Sigmoid colon (tissue), 7 donors: ENCODE results near the gene CTAGE9. TPM values are rescaled to one million over a fixed set of nuclear protein-coding genes. Genes with fewer than 3 reads are reported as not detected.

Experiments used
- DNase-seq: peaks from one replicate; pipeline ENCODE4 v3.0.0-alpha.2; 2019
- H3K27ac ChIP-seq, 4 donors: fragments of 200-600 bp; sonication (generic); one replicate each; pipeline ENCODE4 v1.5.1; 2016 to 2019; ENCODE audit warnings: mild to moderate bottlenecking in 1 of 4
- H3K27me3 ChIP-seq, 3 donors: fragments of 200-600 bp; sonication (generic); one replicate each; pipeline ENCODE4 v1.5.1; 2019; ENCODE audit warnings: mild to moderate bottlenecking in 1 of 3
- H3K36me3 ChIP-seq, 4 donors: fragments of 200-600 bp; sonication (generic); one replicate each; pipeline ENCODE4 v1.5.1; 2016 to 2019
- H3K4me1 ChIP-seq, 4 donors: fragments of 200-600 bp; sonication (generic); one replicate each; pipeline ENCODE4 v1.5.1; 2017 to 2019
- H3K4me3 ChIP-seq, 4 donors: fragments of 200-600 bp; sonication (generic); one replicate each; pipeline ENCODE4 v1.5.1; 2017 to 2019; ENCODE audit warnings: mild to moderate bottlenecking in 2 of 4, moderate library complexity in 1 of 4
- H3K9me3 ChIP-seq, 4 donors: fragments of 200-600 bp in 3 of 4; sonication (generic) in 3 of 4; one replicate each; pipeline versions ENCODE4 v1.5.1 to v1.6.1; 2013 to 2019
- EP300 ChIP-seq, 4 donors: sonication (generic); formaldehyde crosslinking; IDR thresholded peaks; one replicate each; pipeline ENCODE4 v1.6.1; 2017; ENCODE audit warnings: antibody characterized with exemption in 4 of 4
- POLR2A ChIP-seq, 2 donors: fragments of 450-650 bp; IDR thresholded peaks; one replicate each; pipeline ENCODE4 v1.6.1; 2016; ENCODE audit warnings: antibody characterized with exemption in 2 of 2, mild to moderate bottlenecking in 2 of 2, moderate library complexity in 2 of 2
- POLR2AphosphoS5 ChIP-seq, 4 donors: sonication (generic); formaldehyde crosslinking; IDR thresholded peaks; one replicate each; pipeline ENCODE4 v1.6.1; 2017; ENCODE audit warnings: antibody characterized with exemption in 4 of 4
- WGBS, 2 donors: extraction: QIAGEN DNeasy Blood & Tissue Kit; methylation state at CpG; one replicate each; pipeline ENCODE4 v1.1.7; 2013; 5-methylcytosine and 5-hydroxymethylcytosine counted together
- intact Hi-C: fragments of 100-400 bp; cut with DNase I; formaldehyde crosslinking; loops from one replicate; pipeline ENCODE4 v1.15.1; 2023
- polyA plus RNA-seq, 3 donors: library from polyadenylated mRNA; stranded (reverse); fragments of 200-250 nt; gene quantifications; one replicate each; pipeline ENCODE4 v1.2.3, GENCODE V29; 2013
- total RNA-seq, 4 donors: library from RNA; depleted of rRNA; stranded (reverse); fragments of >200 nt; gene quantifications; one replicate each; pipeline ENCODE4 v1.1.0, GENCODE V29; 2016
- TF ChIP-seq, protein P1 (sequence below), 4 experiments: fragments of 450-650 bp in 3 of 4; fragments of 200-600 bp in 1 of 4; IDR thresholded peaks; one replicate each; pipeline ENCODE4 v1.5.1; 2016 to 2019; ENCODE audit warnings: antibody characterized with exemption in 4 of 4, mild to moderate bottlenecking in 3 of 4, moderate library complexity in 2 of 4
- donor health status: healthy with polysubstance abuse.
- donor health status: Bipolar disorder and iron deficiency.
- donor health status: healthy.

Gene CTAGE9
- total and polyA plus RNA-seq, 7 donors: not detected

DNA sequence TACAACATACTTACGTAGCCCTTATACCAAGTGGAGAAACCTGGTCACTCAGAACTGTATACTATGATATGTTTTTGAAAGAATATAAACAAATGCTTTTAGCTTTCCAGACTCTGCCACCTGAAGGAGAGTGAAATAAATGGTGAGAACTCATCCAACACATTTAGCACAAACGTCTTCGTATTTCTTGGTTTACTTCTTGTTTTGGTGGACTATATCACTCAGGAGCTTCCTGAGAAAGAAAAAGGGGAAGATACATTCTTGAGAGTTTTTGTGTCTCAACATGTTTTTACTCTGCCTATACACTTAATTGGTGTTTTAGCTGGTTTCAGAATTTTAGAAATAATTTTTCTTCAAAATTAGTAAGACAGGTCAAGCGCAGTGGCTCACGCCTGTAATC lies 19.4 kb upstream of the CTAGE9 start:
- H3K4me1 ChIP-seq: no peaks in the 10 kb centered on the region
- DNase-seq: no peak
- peaks cover 0 to 3% (median 0%) of the 10 kb centered on the region in 4 donors for H3K9me3 ChIP-seq
- TF ChIP-seq POLR2AphosphoS5 (IDR thresholded peaks at IDR 0.05) (no peak), POLR2A (IDR thresholded peaks at IDR 0.05) (no peak), EP300 (IDR thresholded peaks at IDR 0.05) (no peak)
- TF ChIP-seq, protein P1, sequence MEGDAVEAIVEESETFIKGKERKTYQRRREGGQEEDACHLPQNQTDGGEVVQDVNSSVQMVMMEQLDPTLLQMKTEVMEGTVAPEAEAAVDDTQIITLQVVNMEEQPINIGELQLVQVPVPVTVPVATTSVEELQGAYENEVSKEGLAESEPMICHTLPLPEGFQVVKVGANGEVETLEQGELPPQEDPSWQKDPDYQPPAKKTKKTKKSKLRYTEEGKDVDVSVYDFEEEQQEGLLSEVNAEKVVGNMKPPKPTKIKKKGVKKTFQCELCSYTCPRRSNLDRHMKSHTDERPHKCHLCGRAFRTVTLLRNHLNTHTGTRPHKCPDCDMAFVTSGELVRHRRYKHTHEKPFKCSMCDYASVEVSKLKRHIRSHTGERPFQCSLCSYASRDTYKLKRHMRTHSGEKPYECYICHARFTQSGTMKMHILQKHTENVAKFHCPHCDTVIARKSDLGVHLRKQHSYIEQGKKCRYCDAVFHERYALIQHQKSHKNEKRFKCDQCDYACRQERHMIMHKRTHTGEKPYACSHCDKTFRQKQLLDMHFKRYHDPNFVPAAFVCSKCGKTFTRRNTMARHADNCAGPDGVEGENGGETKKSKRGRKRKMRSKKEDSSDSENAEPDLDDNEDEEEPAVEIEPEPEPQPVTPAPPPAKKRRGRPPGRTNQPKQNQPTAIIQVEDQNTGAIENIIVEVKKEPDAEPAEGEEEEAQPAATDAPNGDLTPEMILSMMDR (IDR thresholded peaks at IDR 0.05): no peak
- no peak overlapping the region for H3K4me3 ChIP-seq
- 71 to 79% methylated on average over 5 of the region's 5 CpGs for WGBS, 2 donors
- intact Hi-C loops: no loop called here
- no peaks in the 10 kb centered on the region for H3K27me3 ChIP-seq
- H3K27ac ChIP-seq: no peak overlapping the region
- no peaks in the 10 kb centered on the region for H3K36me3 ChIP-seq

DNA sequence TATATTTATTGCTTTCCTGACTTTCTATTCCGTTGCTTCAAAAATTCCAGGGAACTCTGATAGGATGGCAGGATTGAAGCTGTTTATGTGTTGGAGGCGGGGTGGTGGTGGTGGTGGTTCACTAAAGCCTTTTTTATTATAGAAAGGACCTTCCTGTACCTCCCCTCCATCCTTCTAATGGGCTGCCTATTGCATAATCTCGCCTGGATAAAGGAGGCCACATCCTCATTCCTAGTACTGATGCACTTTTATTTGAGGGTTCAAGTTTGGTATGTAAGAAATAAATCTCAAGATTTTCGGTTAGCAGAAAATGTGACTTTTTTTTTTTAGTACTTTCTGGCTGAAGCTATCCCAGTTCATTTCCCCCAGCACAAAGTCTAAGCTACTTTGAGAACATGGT lies 18.7 kb upstream of the CTAGE9 start:
- 72 to 73% methylated on average over 4 of the region's 4 CpGs for WGBS, 2 donors
- H3K9me3 ChIP-seq: peaks cover 0 to 3% (median 0%) of the 10 kb centered on the region in 4 donors
- no peaks in the 10 kb centered on the region for H3K27me3 ChIP-seq
- no peak overlapping the region for H3K4me3 ChIP-seq
- DNase-seq: no peak
- no peak for TF ChIP-seq EP300 (IDR thresholded peaks at IDR 0.05)
- TF ChIP-seq POLR2A (IDR thresholded peaks at IDR 0.05): no peak
- no peak for TF ChIP-seq POLR2AphosphoS5 (IDR thresholded peaks at IDR 0.05)
- TF ChIP-seq, protein P1 (IDR thresholded peaks at IDR 0.05): no peak
- intact Hi-C loops: no loop called here
- H3K27ac ChIP-seq: no peak overlapping the region
- no peaks in the 10 kb centered on the region for H3K4me1 ChIP-seq
- no peaks in the 10 kb centered on the region for H3K36me3 ChIP-seq

DNA sequence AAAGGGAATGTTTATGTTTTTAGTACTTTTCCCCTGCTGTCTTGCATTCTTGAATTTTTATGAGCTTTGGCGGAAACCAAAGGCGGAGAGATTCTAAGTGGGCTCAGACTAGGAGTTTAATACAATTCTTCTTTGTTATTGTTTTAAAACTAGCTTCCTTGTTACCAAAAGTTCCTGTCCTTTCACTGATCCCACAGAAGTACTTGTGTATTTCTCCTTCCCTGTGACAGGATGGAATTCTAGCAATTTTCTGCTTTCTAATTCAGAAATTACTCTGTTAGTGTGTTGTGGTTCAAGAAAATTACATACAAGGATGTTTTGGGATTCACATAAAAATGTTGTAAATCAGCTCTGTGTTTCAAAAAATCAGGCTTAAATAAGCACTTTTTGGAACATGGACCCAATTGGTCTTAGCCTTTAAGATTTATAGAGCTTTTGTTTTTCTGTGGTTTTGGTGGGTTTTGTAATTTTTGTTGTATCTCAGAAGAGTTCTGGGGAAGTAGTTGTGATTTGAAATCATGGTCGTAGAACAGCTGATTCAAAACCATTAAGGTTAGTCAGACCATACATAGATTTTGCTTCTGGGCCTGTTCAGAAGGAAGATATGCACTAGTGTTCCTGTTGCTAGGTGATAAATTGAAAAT lies 17.6 kb upstream of the CTAGE9 start:
- Histone ChIP-seq H3K9me3 (peaks cover 0 to 3% (median 0%) of the 10 kb centered on the region in 4 donors), H3K4me3 (no peak overlapping the region), H3K27ac (no peak overlapping the region), H3K4me1 (no peaks in the 10 kb centered on the region), H3K36me3 (no peaks in the 10 kb centered on the region), H3K27me3 (no peaks in the 10 kb centered on the region)
- no peak for DNase-seq
- 75 to 83% methylated on average over 3 of the region's 3 CpGs for WGBS, 2 donors
- intact Hi-C loops: no loop called here
- TF ChIP-seq EP300 (IDR thresholded peaks at IDR 0.05) (no peak), POLR2AphosphoS5 (IDR thresholded peaks at IDR 0.05) (no peak), POLR2A (IDR thresholded peaks at IDR 0.05) (no peak)
- TF ChIP-seq, protein P1 (IDR thresholded peaks at IDR 0.05): no peak

DNA sequence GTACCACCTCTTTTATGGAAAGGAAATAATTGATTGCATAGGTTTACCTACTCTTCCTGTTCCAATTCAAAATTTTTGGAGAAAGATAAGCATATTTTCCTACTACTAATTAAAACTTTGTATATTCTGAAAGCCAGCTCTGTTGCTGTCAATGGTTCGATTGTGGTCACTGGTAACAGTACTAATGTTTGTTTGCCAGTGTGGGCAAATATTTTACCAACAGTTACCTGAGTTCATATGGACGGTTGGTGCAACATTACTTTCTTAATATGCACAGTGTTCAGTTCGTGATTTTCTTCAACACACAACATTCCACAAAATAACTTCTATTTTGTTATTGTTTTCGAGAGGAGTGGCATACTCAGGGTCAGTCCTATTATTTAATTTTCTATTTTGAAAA lies 17.1 kb upstream of the CTAGE9 start:
- Histone ChIP-seq H3K27me3 (no peaks in the 10 kb centered on the region), H3K27ac (no peak overlapping the region), H3K4me3 (no peak overlapping the region), H3K4me1 (no peaks in the 10 kb centered on the region), H3K9me3 (peaks cover 0 to 3% (median 0%) of the 10 kb centered on the region in 4 donors), H3K36me3 (no peaks in the 10 kb centered on the region)
- intact Hi-C loops: no loop called here
- TF ChIP-seq POLR2A (IDR thresholded peaks at IDR 0.05) (no peak), POLR2AphosphoS5 (IDR thresholded peaks at IDR 0.05) (no peak), EP300 (IDR thresholded peaks at IDR 0.05) (no peak)
- TF ChIP-seq, protein P1 (IDR thresholded peaks at IDR 0.05): no peak
- DNase-seq: no peak
- 81 to 83% methylated on average over 4 of the region's 4 CpGs for WGBS, 2 donors

DNA sequence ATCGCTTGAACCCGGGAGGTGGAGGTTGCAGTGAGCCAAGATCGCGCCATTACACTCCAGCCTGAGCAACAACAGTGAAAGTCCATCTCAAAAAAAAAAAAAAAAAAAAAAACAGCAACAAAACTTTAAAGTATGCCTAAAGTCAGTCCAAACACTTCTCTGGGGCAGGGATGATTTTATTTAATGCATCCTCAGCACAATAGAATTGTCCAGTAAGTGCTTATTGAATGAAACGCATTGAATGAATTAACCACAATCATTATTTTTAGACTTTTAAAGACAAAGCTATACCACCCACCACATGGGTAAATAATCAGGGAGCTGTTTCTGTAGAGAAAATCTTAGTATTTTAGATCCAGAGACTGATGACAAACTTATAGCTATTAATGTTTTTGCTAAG lies 16.6 kb upstream of the CTAGE9 start:
- 93 to 96% methylated on average over 5 of the region's 5 CpGs for WGBS, 2 donors
- Histone ChIP-seq H3K4me1 (no peaks in the 10 kb centered on the region), H3K27me3 (no peaks in the 10 kb centered on the region), H3K4me3 (no peak overlapping the region), H3K9me3 (peaks cover 0 to 3% (median 0%) of the 10 kb centered on the region in 4 donors), H3K36me3 (no peaks in the 10 kb centered on the region), H3K27ac (no peak overlapping the region)
- no peak for DNase-seq
- TF ChIP-seq EP300 (IDR thresholded peaks at IDR 0.05) (no peak), POLR2AphosphoS5 (IDR thresholded peaks at IDR 0.05) (no peak), POLR2A (IDR thresholded peaks at IDR 0.05) (no peak)
- TF ChIP-seq, protein P1 (IDR thresholded peaks at IDR 0.05): no peak
- intact Hi-C loops: no loop called here
